H9 (cell line): Measurements from ENCODE around the gene PAM. TPM values are rescaled to one million over a fixed set of nuclear protein-coding genes. Genes with fewer than 3 reads are reported as not detected.

Experiments used
- DNase-seq: peaks from one replicate; pipeline ENCODE4 v3.0.0-alpha.2; 2017
- H2AFZ ChIP-seq: one replicate; pipeline ENCODE4 v1.6.1; 2013; ENCODE audit warnings: mild to moderate bottlenecking, low read length, control low read depth, moderate library complexity
- H2AK5ac ChIP-seq: 2 replicates; pipeline ENCODE4 v1.6.1; 2013; ENCODE audit warnings: low read length, control low read depth, mixed read lengths; ENCODE audit not compliant: insufficient read length
- H2BK120ac ChIP-seq: one replicate; pipeline ENCODE4 v1.6.1; 2013; ENCODE audit warnings: low read depth, mild to moderate bottlenecking, low read length, control low read depth, inconsistent platforms; ENCODE audit not compliant: poor library complexity, severe bottlenecking
- H2BK12ac ChIP-seq: 2 replicates; pipeline ENCODE4 v1.6.1; 2013; ENCODE audit warnings: low read length, control low read depth, mixed read lengths, low read depth; ENCODE audit not compliant: insufficient read length
- H2BK15ac ChIP-seq: 2 replicates; pipeline ENCODE4 v1.6.1; 2013; ENCODE audit warnings: low read depth, low read length, control low read depth
- H2BK20ac ChIP-seq: one replicate; pipeline ENCODE4 v1.6.1; 2013; ENCODE audit warnings: low read depth, mild to moderate bottlenecking, low read length, control low read depth, inconsistent platforms; ENCODE audit not compliant: poor library complexity, severe bottlenecking
- H2BK5ac ChIP-seq: 2 replicates; pipeline ENCODE4 v1.6.1; 2013; ENCODE audit warnings: low read length, control low read depth, mixed read lengths; ENCODE audit not compliant: insufficient read length
- H3K14ac ChIP-seq: 2 replicates; pipeline ENCODE4 v1.6.1; 2013; ENCODE audit warnings: low read length, control low read depth; ENCODE audit not compliant: insufficient read depth
- H3K18ac ChIP-seq: 2 replicates; pipeline ENCODE4 v1.6.1; 2013; ENCODE audit warnings: low read depth, mild to moderate bottlenecking, mixed read lengths, low read length, control low read depth; ENCODE audit not compliant: insufficient read length
- H3K23ac ChIP-seq: 2 replicates; pipeline ENCODE4 v1.6.1; 2013; ENCODE audit warnings: low read length, control low read depth, mixed read lengths, low read depth; ENCODE audit not compliant: insufficient read length
- H3K23me2 ChIP-seq: 2 replicates; pipeline ENCODE4 v1.6.1; 2013; ENCODE audit warnings: low read depth, mild to moderate bottlenecking, mixed read lengths, low read length, control low read depth; ENCODE audit not compliant: insufficient read length, poor library complexity, severe bottlenecking
- H3K27ac ChIP-seq: 2 replicates; pipeline ENCODE4 v1.5.1; 2013; ENCODE audit warnings: low read length, control low read depth, mixed read lengths, low read depth; ENCODE audit not compliant: insufficient read length
- H3K27me3 ChIP-seq: 2 replicates; pipeline ENCODE4 v1.6.1; 2013; ENCODE audit warnings: low read length, control low read depth, inconsistent platforms; ENCODE audit not compliant: insufficient read depth
- H3K4ac ChIP-seq: 2 replicates; pipeline ENCODE4 v1.6.1; 2013; ENCODE audit warnings: low read depth, mild to moderate bottlenecking, control low read depth, inconsistent platforms, low read length, moderate library complexity
- H3K4me1 ChIP-seq: 2 replicates; pipeline ENCODE4 v1.6.1; 2013; ENCODE audit warnings: low read length, control low read depth, inconsistent platforms; ENCODE audit not compliant: insufficient read depth
- H3K4me2 ChIP-seq: 2 replicates; pipeline ENCODE4 v1.6.1; 2013; ENCODE audit warnings: low read length, control low read depth, mixed read lengths; ENCODE audit not compliant: insufficient read length, insufficient read depth
- H3K56ac ChIP-seq: 2 replicates; pipeline ENCODE4 v1.6.1; 2013; ENCODE audit warnings: low read depth, mild to moderate bottlenecking, mixed read lengths, low read length, control low read depth; ENCODE audit not compliant: insufficient read length
- H3K79me1 ChIP-seq: 2 replicates; pipeline ENCODE4 v1.6.1; 2013; ENCODE audit warnings: low read depth, mild to moderate bottlenecking, moderate library complexity, low read length, control low read depth, inconsistent platforms; ENCODE audit not compliant: insufficient read depth, poor library complexity, severe bottlenecking
- H3K79me2 ChIP-seq: 2 replicates; pipeline ENCODE4 v1.6.1; 2013; ENCODE audit warnings: low read length, control low read depth, inconsistent platforms; ENCODE audit not compliant: insufficient read depth
- H3K9ac ChIP-seq: 2 replicates; pipeline ENCODE4 v1.6.1; 2013; ENCODE audit warnings: low read length, control low read depth, mixed read lengths; ENCODE audit not compliant: insufficient read length; ENCODE audit errors: extremely low read depth
- H3K9me3 ChIP-seq: one replicate; pipeline ENCODE4 v1.6.1; 2013; ENCODE audit warnings: low read depth, low read length, inconsistent platforms; ENCODE audit not compliant: control insufficient read depth
- H3T11ph ChIP-seq: one replicate; pipeline ENCODE4 v1.6.1; 2013; ENCODE audit warnings: mild to moderate bottlenecking, low read length, control low read depth, inconsistent platforms
- H4K20me1 ChIP-seq: one replicate; pipeline ENCODE4 v1.6.1; 2013; ENCODE audit not compliant: control insufficient read depth, insufficient read length, insufficient read depth
- H4K5ac ChIP-seq: 2 replicates; pipeline ENCODE4 v1.6.1; 2013; ENCODE audit warnings: low read depth, mild to moderate bottlenecking, mixed read lengths, low read length, control low read depth; ENCODE audit not compliant: insufficient read length
- H4K8ac ChIP-seq: replicated peaks from 2 replicates; pipeline ENCODE4 v1.6.1; 2013; ENCODE audit warnings: low read length, control low read depth, mixed read lengths, low read depth; ENCODE audit not compliant: insufficient read length
- H4K91ac ChIP-seq: 2 replicates; pipeline ENCODE4 v1.6.1; 2013; ENCODE audit warnings: low read depth, mild to moderate bottlenecking, moderate library complexity, mixed read lengths, low read length, control low read depth; ENCODE audit not compliant: insufficient read length
- H3K27ac Mint-ChIP-seq, 3 experiments: 2 replicates in 2 of 3; 3 replicates in 1 of 3; pipeline ENCODE4 v1.8.0; 2020 to 2021; ENCODE audit warnings: mixed read lengths in 3 of 3, mild to moderate bottlenecking in 1 of 3, moderate library complexity in 1 of 3
- H3K27me3 Mint-ChIP-seq: 2 replicates; pipeline ENCODE4 v1.8.0; 2021; ENCODE audit warnings: low read depth, mild to moderate bottlenecking, moderate library complexity, mixed read lengths
- H3K36me3 Mint-ChIP-seq, 3 experiments: 2 replicates in 2 of 3; 3 replicates in 1 of 3; pipeline ENCODE4 v1.8.0; 2020 to 2021; ENCODE audit warnings: low read depth in 3 of 3, mixed read lengths in 3 of 3; ENCODE audit not compliant: insufficient read depth in 1 of 3
- H3K4me1 Mint-ChIP-seq, 2 experiments: 2 replicates each; pipeline ENCODE4 v1.8.0; 2020; ENCODE audit warnings: mixed read lengths in 2 of 2
- H3K4me3 Mint-ChIP-seq, 2 experiments: 2 replicates in 1 of 2; 3 replicates in 1 of 2; pipeline ENCODE4 v1.8.0; 2020 to 2021; ENCODE audit warnings: mild to moderate bottlenecking in 2 of 2, mixed read lengths in 2 of 2, moderate library complexity in 1 of 2
- H3K9me3 Mint-ChIP-seq, 2 experiments: 2 replicates in 1 of 2; 3 replicates in 1 of 2; pipeline ENCODE4 v1.8.0; 2020; ENCODE audit warnings: mild to moderate bottlenecking in 2 of 2, mixed read lengths in 2 of 2, moderate library complexity in 1 of 2
- whole genome bisulfite sequencing: extraction: QIAGEN DNeasy Blood & Tissue Kit; methylation state at CpG from one replicate; pipeline ENCODE4 v1.1.7; 2013; ENCODE audit warnings: missing lambda C conversion rate, low lambda C conversion rate, mixed read lengths; ENCODE audit not compliant: insufficient read length; ENCODE audit errors: extremely low coverage; 5-methylcytosine and 5-hydroxymethylcytosine counted together
- total RNA-seq: library from RNA; stranded (reverse); gene quantifications from 2 replicates; pipeline ENCODE4 v1.2.1, GENCODE V29; 2021
- TF ChIP-seq, protein P1 (sequence below): fragments of 200-600 bp; sonication (generic); conservative IDR thresholded peaks from 3 replicates; pipeline ENCODE4 v1.8.0; 2021; ENCODE audit warnings: antibody characterized with exemption, mild to moderate bottlenecking

PAM gene
- total RNA-seq, 1 experiment from 2014 or later = 31.5 TPM

DNA sequence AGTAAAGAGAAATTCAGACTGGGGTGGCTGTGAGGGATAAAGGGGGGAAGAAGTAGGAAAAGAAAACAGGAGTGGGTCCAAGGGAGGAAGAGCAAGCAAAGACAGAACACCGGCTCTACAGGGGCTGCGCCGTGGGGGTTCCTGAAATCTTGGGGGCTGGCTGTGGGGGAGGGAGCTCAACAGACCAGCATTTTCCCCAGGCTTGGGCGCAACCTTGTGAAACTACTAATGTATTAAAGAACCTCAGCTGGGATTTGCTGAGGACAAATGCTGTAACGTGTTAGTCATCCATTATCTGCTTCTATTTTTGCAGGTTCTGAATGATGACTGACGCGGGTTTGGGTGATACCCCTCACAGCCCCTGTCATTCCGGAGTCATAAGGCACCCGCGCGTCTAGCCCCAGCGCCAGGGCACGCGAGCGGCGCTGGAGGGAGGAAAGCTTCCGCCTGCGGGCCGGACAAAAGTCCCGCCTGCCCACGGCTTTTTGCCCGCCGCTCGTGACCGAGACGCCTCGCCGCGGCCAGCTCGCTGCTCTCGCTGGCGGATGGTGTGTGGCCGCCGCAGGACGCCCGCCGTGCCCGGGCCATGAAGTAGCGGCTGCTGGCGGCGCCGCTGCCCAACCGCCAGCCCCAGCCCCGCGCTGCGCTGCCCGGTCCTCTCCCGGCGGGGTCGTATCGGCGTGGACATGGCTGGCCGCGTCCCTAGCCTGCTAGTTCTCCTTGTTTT lies 110.6 kb downstream of the PAM start:
- Histone ChIP-seq H3K18ac (no peak overlapping the region), H3K4me2 (peak overlapping the region; percentile 61), H3K79me1 (no peaks in the 10 kb centered on the region), H4K91ac (no peak overlapping the region), H2BK120ac (no peak overlapping the region), H3K27ac (peak overlapping the region; percentile 53), H2BK5ac (no peak overlapping the region), H3K23me2 (peaks cover 13% of the 10 kb centered on the region), H3K27me3 (no peaks in the 10 kb centered on the region; the same call in 1 of the 2 replicates), H3K56ac (no peak overlapping the region), H4K8ac (no peak overlapping the region), H2BK12ac (no peak overlapping the region), H2AK5ac (no peak overlapping the region), H4K20me1 (no peaks in the 10 kb centered on the region), H2AFZ (peak overlapping the region; percentile 22), H4K5ac (no peak overlapping the region), H3K4me1 (peaks cover 3% of the 10 kb centered on the region; the same call in 1 of the 2 replicates), H3T11ph (no peak overlapping the region), H3K9ac (peak overlapping the region; percentile 72), H3K23ac (no peak overlapping the region), H2BK15ac (no peak overlapping the region), H3K4ac (no peak overlapping the region), H3K9me3 (no peaks in the 10 kb centered on the region), H2BK20ac (no peak overlapping the region), H3K79me2 (no peaks in the 10 kb centered on the region), H3K14ac (peak overlapping the region; percentile 52; the same call in 1 of the 2 replicates)
- Mint-ChIP-seq H3K27ac (peak overlapping the region; percentile 93 to 98 (median 95)), H3K27me3 (no peaks in the 10 kb centered on the region), H3K4me1 (peaks cover 34 to 37% of the 10 kb centered on the region in 2 experiments), H3K9me3 (no peaks in the 10 kb centered on the region), H3K4me3 (peak overlapping the region; percentile 65 to 79), H3K36me3 (peaks cover 0 to 5% (median 0%) of the 10 kb centered on the region in 3 experiments; a peak in 1 of 7 replicates)
- DNase-seq = peak; percentile 63
- no CpG with 5 or more reads among the region's 54 CpGs for WGBS
- TF ChIP-seq, protein P1, sequence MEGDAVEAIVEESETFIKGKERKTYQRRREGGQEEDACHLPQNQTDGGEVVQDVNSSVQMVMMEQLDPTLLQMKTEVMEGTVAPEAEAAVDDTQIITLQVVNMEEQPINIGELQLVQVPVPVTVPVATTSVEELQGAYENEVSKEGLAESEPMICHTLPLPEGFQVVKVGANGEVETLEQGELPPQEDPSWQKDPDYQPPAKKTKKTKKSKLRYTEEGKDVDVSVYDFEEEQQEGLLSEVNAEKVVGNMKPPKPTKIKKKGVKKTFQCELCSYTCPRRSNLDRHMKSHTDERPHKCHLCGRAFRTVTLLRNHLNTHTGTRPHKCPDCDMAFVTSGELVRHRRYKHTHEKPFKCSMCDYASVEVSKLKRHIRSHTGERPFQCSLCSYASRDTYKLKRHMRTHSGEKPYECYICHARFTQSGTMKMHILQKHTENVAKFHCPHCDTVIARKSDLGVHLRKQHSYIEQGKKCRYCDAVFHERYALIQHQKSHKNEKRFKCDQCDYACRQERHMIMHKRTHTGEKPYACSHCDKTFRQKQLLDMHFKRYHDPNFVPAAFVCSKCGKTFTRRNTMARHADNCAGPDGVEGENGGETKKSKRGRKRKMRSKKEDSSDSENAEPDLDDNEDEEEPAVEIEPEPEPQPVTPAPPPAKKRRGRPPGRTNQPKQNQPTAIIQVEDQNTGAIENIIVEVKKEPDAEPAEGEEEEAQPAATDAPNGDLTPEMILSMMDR = no peak
